HG02938 (cell line): Measurements from ENCODE around the gene FAM124A.

Experiments used
- ATAC-seq: cut with Tn5 transposase; IDR thresholded peaks from one replicate; pipeline ENCODE4 v1.9.1; 2021; ENCODE audit warnings: mild to moderate bottlenecking, moderate library complexity; ENCODE audit not compliant: unreplicated experiment

FAM124A gene

DNA sequence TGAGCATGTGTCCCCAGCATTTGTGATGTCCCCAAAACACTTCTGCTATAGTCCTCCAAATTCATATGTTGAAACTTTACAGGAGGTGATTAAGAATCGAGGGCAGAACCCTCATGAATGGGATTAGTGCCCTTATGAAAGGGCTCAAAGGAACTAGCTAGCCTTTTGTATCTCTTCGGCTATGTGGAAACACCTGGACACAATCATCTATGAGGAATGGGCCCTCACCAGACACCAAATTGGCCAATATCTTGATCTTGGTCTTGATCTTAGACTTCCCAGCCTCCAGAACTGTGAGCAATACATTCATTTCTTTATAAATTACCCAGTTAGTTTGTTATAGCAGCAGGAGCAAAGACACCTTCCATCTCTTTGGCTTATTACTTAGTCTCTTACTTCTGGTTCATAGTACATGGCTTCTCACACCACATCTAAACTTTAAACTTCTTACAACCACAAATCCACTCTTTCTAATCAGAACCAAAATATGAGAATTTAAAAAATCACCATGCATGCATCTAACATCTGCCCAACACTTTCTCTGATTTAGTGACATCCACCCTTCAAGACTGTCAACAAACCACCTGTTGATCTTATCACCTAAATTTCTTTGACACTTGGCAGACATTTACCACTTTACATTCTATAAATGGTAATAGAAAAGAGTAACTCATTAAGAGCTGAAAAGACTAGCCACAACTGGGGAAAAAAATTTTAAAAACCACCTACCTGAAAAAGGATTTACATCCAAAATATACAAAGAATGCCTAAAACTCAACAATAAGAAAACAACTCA is 110.6 kb downstream of the FAM124A start:
- ATAC-seq, result no peak

DNA sequence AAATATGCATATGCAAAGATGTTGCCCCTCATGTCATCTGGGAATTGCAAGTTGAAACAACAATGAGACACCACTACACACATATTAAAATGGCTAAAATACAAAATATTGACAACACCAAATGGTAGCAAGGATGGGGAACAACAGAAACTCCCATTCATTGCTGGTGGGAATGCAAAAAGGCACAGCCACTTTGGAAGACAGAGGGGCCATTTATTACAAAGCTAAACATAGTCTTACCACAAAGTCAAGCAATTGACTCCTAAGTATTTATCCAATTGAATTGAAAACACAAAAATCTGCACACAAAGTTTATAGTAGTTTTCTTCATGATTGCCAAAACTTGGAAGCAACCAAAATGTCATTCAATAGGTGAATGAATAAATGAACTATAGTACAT is 111.2 kb downstream of the FAM124A start:
- no peak for ATAC-seq

DNA sequence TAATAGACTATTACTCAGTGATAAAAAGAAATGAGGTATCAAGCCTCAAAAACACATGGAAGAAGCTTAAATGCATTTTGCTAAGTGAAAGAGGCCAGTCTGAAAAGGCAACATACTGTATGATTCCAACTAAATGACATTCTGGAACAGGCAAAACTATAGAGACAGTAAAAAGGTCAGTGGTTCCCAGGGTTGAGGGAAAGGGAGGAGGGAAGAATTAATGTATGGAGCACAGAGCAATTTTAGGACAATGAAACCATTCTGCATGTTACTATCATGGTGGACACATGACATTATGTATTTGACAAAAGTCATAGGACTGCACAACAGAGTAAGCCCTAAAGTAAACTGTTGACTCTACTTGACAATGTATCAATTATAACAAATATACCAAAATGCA is 111.6 kb downstream of the FAM124A start:
- ATAC-seq, result no peak
